Activated CD4-positive, alpha-beta T cell treated with anti-CD3 and anti-CD28 coated beads, Interleukin-10, Interleukin-2, amounts not matched to agents 100 ng/mL and 50 ng/mL, durations not matched to agents 16 hours and 8 hours (primary cell): ENCODE data around the gene ULBP3.
"Not testable (repeated sequence)": the region's sequence is repeated elsewhere in the genome, so short reads cannot be mapped to it uniquely, and the experiment has no call there.

ENCODE experiments used
- DNase-seq: peaks from one replicate; pipeline ENCODE4 v3.0.0-alpha.2; 2020

ULBP3 gene

GRCh38 chr6:150014623-150015280 lies 54.2 kb downstream of the ULBP3 start:
- not testable (repeated sequence) for DNase-seq

- not testable (repeated sequence) for DNase-seq
Observed at GRCh38 chr6:150013785-150014622, 54.9 kb downstream of the ULBP3 start.

GRCh38 chr6:150012846-150013784 lies 55.8 kb downstream of the ULBP3 start:
- DNase-seq: not testable (repeated sequence)
